A549 (cell line): ENCODE measurements around the gene TSPAN5. TPM values are rescaled to one million over a fixed set of nuclear protein-coding genes. Genes with fewer than 3 reads are reported as not detected.

Source experiments
- ATAC-seq, 2 experiments: fragments of 200-7000 bp in 1 of 2; fragments of >200 bp in 1 of 2; cut with Nextera tagmentation in 1 of 2; cut with Tn5 transposase in 1 of 2; 3 replicates each; pipeline versions ENCODE4 v1.8.0 to v1.9.1; 2018 to 2020; ENCODE audit warnings: mild to moderate bottlenecking in 1 of 2, moderate library complexity in 1 of 2
- CTCF ChIA-PET: fragments of 300-600 bp; sonication (Branson Sonifier 250); formaldehyde crosslinking; extraction: SDS; loops from one replicate; lab custom pipeline; 2021; ENCODE audit warnings: antibody characterized with exemption, inconsistent platforms; lab: Yijun Ruan, JAX
- POLR2A ChIA-PET: fragments of 350-600 bp; formaldehyde crosslinking; extraction: SDS; loops from one replicate; lab custom pipeline; 2021; ENCODE audit warnings: antibody characterized with exemption, inconsistent platforms; lab: Yijun Ruan, JAX
- DNase-seq, 2 experiments: peaks; one replicate each; pipeline versions ENCODE4 v3.0.0 to v3.0.0-alpha.2; 2011 to 2016; ENCODE audit warnings: low read depth in 1 of 2, low spot score in 1 of 2
- FAIRE-seq: peaks from 2 replicates; lab custom pipeline; 2011; peaks lifted over from hg19 to GRCh38; lab: Jason Lieb, UNC
- H3K27ac ChIP-seq, 2 experiments: fragments of >200 bp; sonication (Bioruptor Twin); formaldehyde crosslinking; 3 replicates each; pipeline ENCODE4 v1.5.1; 2016 to 2017
- H3K4me1 ChIP-seq: fragments of >200 bp; sonication (Bioruptor Twin); formaldehyde crosslinking; 3 replicates; pipeline ENCODE4 v1.6.1; 2016
- H3K4me2 ChIP-seq: fragments of >200 bp; sonication (Bioruptor Twin); formaldehyde crosslinking; 3 replicates; pipeline ENCODE4 v1.6.1; 2016
- H3K4me3 ChIP-seq: fragments of >200 bp; sonication (Bioruptor Twin); formaldehyde crosslinking; 3 replicates; pipeline ENCODE4 v1.5.1; 2016
- H3K9me3 ChIP-seq: fragments of >200 bp; sonication (Bioruptor Twin); formaldehyde crosslinking; 3 replicates; pipeline ENCODE4 v1.6.1; 2016
- BCL3 ChIP-seq: fragments of >200 bp; sonication (Bioruptor Twin); formaldehyde crosslinking; IDR thresholded peaks from 3 replicates; pipeline ENCODE4 v1.6.1; 2016
- BHLHE40 ChIP-seq: IDR thresholded peaks from 2 replicates; pipeline ENCODE4 v1.6.1; 2012; ENCODE audit warnings: low read depth, low read length, inconsistent platforms
- CEBPB ChIP-seq, 2 experiments: fragments of >200 bp in 1 of 2; sonication (Bioruptor Twin) in 1 of 2; formaldehyde crosslinking in 1 of 2; IDR thresholded peaks; 2 replicates each; pipeline ENCODE4 v1.6.1; 2012 to 2016
- CHD2 ChIP-seq: fragments of 150-350 bp; IDR thresholded peaks from 2 replicates; pipeline ENCODE4 v1.6.1; 2014; ENCODE audit warnings: low read length; ENCODE audit not compliant: partially characterized antibody
- E2F6 ChIP-seq: IDR thresholded peaks from 2 replicates; pipeline ENCODE4 v1.6.1; 2012; ENCODE audit warnings: low read depth, borderline replicate concordance
- ELK1 ChIP-seq: fragments of 150-350 bp; IDR thresholded peaks from 2 replicates; pipeline ENCODE4 v1.6.1; 2014; ENCODE audit warnings: low read depth, mild to moderate bottlenecking, low read length
- FOSB ChIP-seq: fragments of 250-450 bp; sonication (Bioruptor Pico); IDR thresholded peaks from 2 replicates; pipeline ENCODE4 v1.5.0; 2020; ENCODE audit warnings: mild to moderate bottlenecking, moderate library complexity
- FOXS1 ChIP-seq: fragments of 250-450 bp; sonication (Bioruptor Pico); IDR thresholded peaks from 2 replicates; pipeline ENCODE4 v1.5.0; 2020; ENCODE audit warnings: mild to moderate bottlenecking, moderate library complexity
- HES2 ChIP-seq: fragments of >200 bp; sonication (Bioruptor Twin); formaldehyde crosslinking; IDR thresholded peaks from 2 replicates; pipeline ENCODE4 v1.6.1; 2016
- HMGXB4 ChIP-seq: fragments of 250-450 bp; sonication (Bioruptor Pico); IDR thresholded peaks from 2 replicates; pipeline ENCODE4 v1.5.0; 2021; ENCODE audit warnings: mild to moderate bottlenecking, moderate library complexity, borderline replicate concordance
- HOXB5 ChIP-seq: fragments of 250-450 bp; sonication (Bioruptor Pico); IDR thresholded peaks from 2 replicates; pipeline ENCODE4 v1.5.0; 2020; ENCODE audit warnings: mild to moderate bottlenecking, moderate library complexity
- JUN ChIP-seq, 2 experiments: fragments of >200 bp; sonication (Bioruptor Twin); formaldehyde crosslinking; IDR thresholded peaks; 2 replicates in 1 of 2; 3 replicates in 1 of 2; pipeline ENCODE4 v1.6.1; 2016 to 2017
- KDM5A ChIP-seq: fragments of 200-600 bp; sonication (generic); IDR thresholded peaks from 2 replicates; pipeline ENCODE4 v1.6.1; 2016; ENCODE audit warnings: antibody characterized with exemption, mild to moderate bottlenecking
- MAX ChIP-seq: IDR thresholded peaks from 2 replicates; pipeline ENCODE4 v1.6.1; 2012
- MAZ ChIP-seq: fragments of 150-350 bp; IDR thresholded peaks from 2 replicates; pipeline ENCODE4 v1.6.1; 2014; ENCODE audit warnings: antibody characterized with exemption, low read depth, low read length, borderline replicate concordance
- NPAS2 ChIP-seq: fragments of 250-450 bp; sonication (Bioruptor Pico); IDR thresholded peaks from 2 replicates; pipeline ENCODE4 v1.8.0; 2022; ENCODE audit warnings: mild to moderate bottlenecking, moderate library complexity, borderline replicate concordance
- POLR2A ChIP-seq: IDR thresholded peaks from 2 replicates; pipeline ENCODE4 v1.6.1; 2012; ENCODE audit warnings: mild to moderate bottlenecking, low read length
- POLR2AphosphoS2 ChIP-seq: conservative IDR thresholded peaks from 2 replicates; pipeline ENCODE4 v1.6.1; 2012; ENCODE audit warnings: low read length, improper control_type of control experiment, inconsistent platforms
- RARB ChIP-seq: fragments of 250-450 bp; sonication (Bioruptor Pico); IDR thresholded peaks from 2 replicates; pipeline ENCODE4 v1.8.0; 2021; ENCODE audit warnings: mild to moderate bottlenecking, moderate library complexity
- RCOR1 ChIP-seq: fragments of 150-350 bp; IDR thresholded peaks from 2 replicates; pipeline ENCODE4 v1.6.1; 2014; ENCODE audit warnings: antibody characterized with exemption, low read length, low read depth
- TFCP2L1 ChIP-seq: fragments of 250-450 bp; sonication (Bioruptor Pico); IDR thresholded peaks from 2 replicates; pipeline ENCODE4 v1.5.0; 2021; ENCODE audit warnings: mild to moderate bottlenecking
- TP53 ChIP-seq: fragments of 250-450 bp; sonication (Bioruptor Pico); IDR thresholded peaks from 2 replicates; pipeline ENCODE4 v1.5.0; 2021; ENCODE audit warnings: mild to moderate bottlenecking, moderate library complexity
- ZNF302 ChIP-seq: fragments of 250-450 bp; sonication (Bioruptor Pico); IDR thresholded peaks from 2 replicates; pipeline ENCODE4 v1.9.0; 2021; ENCODE audit warnings: inconsistent platforms, mild to moderate bottlenecking, moderate library complexity
- WGBS: methylation state at CpG from one replicate; pipeline ENCODE4 v1.1.6; 2017; ENCODE audit errors: missing lambda C conversion rate; 5-methylcytosine and 5-hydroxymethylcytosine counted together
- polyA plus RNA-seq, 4 experiments: library from polyadenylated mRNA; depleted of rRNA in 3 of 4; stranded (reverse); fragments of >200 nt; fragmentation: RNase III in 1 of 4; extraction: RNeasy Plus Mini Kit Qiagen cat#74134 plus additional on column Dnase treatment in 1 of 4; gene quantifications; 2 replicates in 3 of 4; 3 replicates in 1 of 4; pipeline ENCODE4 v1.2.3, GENCODE V29; 2011 to 2017

Gene TSPAN5
- polyA plus RNA-seq, 2 of the 4 experiments (the other 2 are of a cell fraction): 9.5 to 12.4 TPM

GRCh38 chr4:98672583-98673287 is 14.3 kb upstream of the TSPAN5 start:
- Histone ChIP-seq H3K27ac (no peak overlapping the region), H3K4me2 (no peak overlapping the region), H3K9me3 (no peaks in the 10 kb centered on the region), H3K4me1 (no peaks in the 10 kb centered on the region), H3K4me3 (no peak overlapping the region)
- 39% methylated on average over 5 of the region's 5 CpGs for WGBS
- no peak for ATAC-seq
- no peak for TF ChIP-seq TP53
- no peak for TF ChIP-seq ZNF302 (CRISPR knock-in tag)
- TF ChIP-seq MAX: no peak
- no peak for TF ChIP-seq FOSB (CRISPR knock-in tag)
- no peak for TF ChIP-seq RARB
- TF ChIP-seq CHD2: no peak
- TF ChIP-seq MAZ: no peak
- TF ChIP-seq CEBPB (IDR thresholded peaks at IDR 0.05): no peak
- ChIA-PET POLR2A (no interaction called here), CTCF (no interaction called here)
- FAIRE-seq: no peak
- no peak for DNase-seq

GRCh38 chr4:98671131-98671530 is 12.7 kb upstream of the TSPAN5 start:
- no peak for ATAC-seq
- ChIA-PET CTCF (interaction anchor here (1.1 to 2.3 kb wide), 3 partner anchors 12 to 324 kb away, joined by 3 to 7 read pairs (median 3); partner anchors contain the start of genes METAP1 and TSPAN5), POLR2A (no interaction called here)
- H3K9me3 ChIP-seq: no peaks in the 10 kb centered on the region
- H3K4me2 ChIP-seq: no peak overlapping the region
- TF ChIP-seq FOXS1 (CRISPR knock-in tag) (no peak), HES2 (no peak), CEBPB (IDR thresholded peaks at IDR 0.05) (no peak), POLR2A (no peak), KDM5A (no peak), BCL3 (no peak), BHLHE40 (no peak)
- DNase-seq: no peak
- H3K4me3 ChIP-seq: no peak overlapping the region
- no peak for FAIRE-seq
- H3K4me1 ChIP-seq: no peaks in the 10 kb centered on the region
- no peak overlapping the region for H3K27ac ChIP-seq

- DNase-seq (no peak), FAIRE-seq (no peak), ATAC-seq (no peak)
- CTCF ChIA-PET: interaction anchor here (2.3 kb wide), 1 partner anchor 11 kb away, joined by 7 read pairs; the partner anchor contains the start of gene TSPAN5
- Histone ChIP-seq H3K27ac (no peak overlapping the region), H3K4me3 (no peak overlapping the region), H3K4me2 (no peak overlapping the region), H3K9me3 (no peaks in the 10 kb centered on the region), H3K4me1 (no peaks in the 10 kb centered on the region)
- TF ChIP-seq HOXB5 (CRISPR knock-in tag) (no peak), HMGXB4 (no peak), RCOR1 (no peak), POLR2AphosphoS2 (no peak), TFCP2L1 (CRISPR knock-in tag) (no peak), E2F6 (no peak), ELK1 (no peak), NPAS2 (CRISPR knock-in tag) (no peak), JUN (IDR thresholded peaks at IDR 0.05) (no peak)
- 88% methylated on average over 5 of the region's 5 CpGs for WGBS
- POLR2A ChIA-PET: no interaction called here
Observed at GRCh38 chr4:98670186-98670585, 11.8 kb upstream of the TSPAN5 start.
